ENCODE measurements around the gene STK38.

The STK38 gene

DNA sequence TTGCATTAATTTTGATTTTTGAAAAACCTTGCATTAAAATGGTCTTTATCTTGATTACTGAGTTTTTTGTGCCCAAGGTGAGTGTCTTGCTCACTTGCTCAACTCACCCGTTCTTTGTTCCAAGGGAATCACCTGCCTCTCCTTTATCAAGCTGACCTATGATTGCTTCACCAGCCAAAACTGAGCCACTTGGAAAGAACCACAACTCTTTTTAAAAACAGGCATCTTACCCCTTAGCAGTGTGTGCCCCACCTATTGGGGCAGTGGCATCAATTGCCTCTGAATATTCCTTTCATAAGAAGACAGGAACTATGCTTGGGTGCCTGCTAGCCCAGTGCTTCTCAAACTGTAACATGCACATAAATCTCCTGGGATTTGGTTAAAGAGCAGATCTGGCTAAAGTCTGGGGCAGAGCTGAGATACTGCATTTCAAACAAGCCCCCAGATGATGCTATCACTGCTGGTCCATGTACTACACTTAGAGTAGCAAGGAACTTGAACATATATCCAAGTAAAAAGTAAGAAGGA is 3.3 kb upstream of the STK38 start:
- ATAC-seq (ENCODE audit: insufficient read depth, low read depth) (no peak), DNase-seq (no peak)
- TF ChIP-seq EZH2 (IDR thresholded peaks at IDR 0.05; ENCODE audit: borderline replicate concordance, low read depth, low read length, severe bottlenecking) (no peak), CTCF (IDR thresholded peaks at IDR 0.05; ENCODE audit: borderline replicate concordance, extremely low read depth, low read length, poor library complexity, severe bottlenecking) (no peak)
- no peaks in the 10 kb centered on the region for H3K27me3 ChIP-seq (ENCODE audit: insufficient read depth, low read length, poor library complexity)
- peaks cover 22% of the 10 kb centered on the region for H3K79me2 ChIP-seq (ENCODE audit: insufficient read depth, low read length)
- H3K9ac ChIP-seq (ENCODE audit: low read depth, low read length), result no peak overlapping the region
- H3K9me3 ChIP-seq (ENCODE audit: insufficient read depth, low read length, severe bottlenecking), result no peaks in the 10 kb centered on the region
- H4K20me1 ChIP-seq (ENCODE audit: insufficient read depth, low read length), result no peaks in the 10 kb centered on the region
- H3K4me3 ChIP-seq (ENCODE audit: low read depth in 1 of 2, low read length in 2 of 2), result no peak overlapping the region
- H3K4me2 ChIP-seq (ENCODE audit: insufficient read depth, low read length), result no peak overlapping the region
- no peak overlapping the region for H3K27ac ChIP-seq (ENCODE audit: low read length)
- H2AFZ ChIP-seq (ENCODE audit: low read depth, low read length), result no peak overlapping the region
- no peaks in the 10 kb centered on the region for H3K36me3 ChIP-seq (ENCODE audit: insufficient read depth, low read length)
- peaks cover 18% of the 10 kb centered on the region for H3K4me1 ChIP-seq (ENCODE audit: insufficient read depth, low read length)

GRCh38 chr6:36548401-36548743 is 1.1 kb upstream of the STK38 start:
- peaks cover 44% of the 10 kb centered on the region for H3K79me2 ChIP-seq (ENCODE audit: insufficient read depth, low read length)
- H3K27me3 ChIP-seq (ENCODE audit: insufficient read depth, low read length, poor library complexity), result no peaks in the 10 kb centered on the region
- H3K9me3 ChIP-seq (ENCODE audit: insufficient read depth, low read length, severe bottlenecking), result no peaks in the 10 kb centered on the region
- H3K9ac ChIP-seq (ENCODE audit: low read depth, low read length), result no peak overlapping the region
- peak overlapping the region; percentile 94; the same call in 1 of the 2 replicates for H2AFZ ChIP-seq (ENCODE audit: low read depth, low read length)
- ATAC-seq (ENCODE audit: insufficient read depth, low read depth) (no peak), DNase-seq (no peak)
- H3K4me1 ChIP-seq (ENCODE audit: insufficient read depth, low read length), result peaks cover 40% of the 10 kb centered on the region
- H3K4me3 ChIP-seq (ENCODE audit: low read depth in 1 of 2, low read length in 2 of 2), result no peak overlapping the region
- peaks cover 9% of the 10 kb centered on the region for H3K36me3 ChIP-seq (ENCODE audit: insufficient read depth, low read length)
- H3K4me2 ChIP-seq (ENCODE audit: insufficient read depth, low read length), result no peak overlapping the region; the same call in 1 of the 2 replicates
- no peak overlapping the region; the same call in 1 of the 2 replicates for H3K27ac ChIP-seq (ENCODE audit: low read length)
- TF ChIP-seq EZH2 (IDR thresholded peaks at IDR 0.05; ENCODE audit: borderline replicate concordance, low read depth, low read length, severe bottlenecking) (no peak), CTCF (IDR thresholded peaks at IDR 0.05; ENCODE audit: borderline replicate concordance, extremely low read depth, low read length, poor library complexity, severe bottlenecking) (no peak)
- H4K20me1 ChIP-seq (ENCODE audit: insufficient read depth, low read length), result peaks cover 5% of the 10 kb centered on the region

DNA sequence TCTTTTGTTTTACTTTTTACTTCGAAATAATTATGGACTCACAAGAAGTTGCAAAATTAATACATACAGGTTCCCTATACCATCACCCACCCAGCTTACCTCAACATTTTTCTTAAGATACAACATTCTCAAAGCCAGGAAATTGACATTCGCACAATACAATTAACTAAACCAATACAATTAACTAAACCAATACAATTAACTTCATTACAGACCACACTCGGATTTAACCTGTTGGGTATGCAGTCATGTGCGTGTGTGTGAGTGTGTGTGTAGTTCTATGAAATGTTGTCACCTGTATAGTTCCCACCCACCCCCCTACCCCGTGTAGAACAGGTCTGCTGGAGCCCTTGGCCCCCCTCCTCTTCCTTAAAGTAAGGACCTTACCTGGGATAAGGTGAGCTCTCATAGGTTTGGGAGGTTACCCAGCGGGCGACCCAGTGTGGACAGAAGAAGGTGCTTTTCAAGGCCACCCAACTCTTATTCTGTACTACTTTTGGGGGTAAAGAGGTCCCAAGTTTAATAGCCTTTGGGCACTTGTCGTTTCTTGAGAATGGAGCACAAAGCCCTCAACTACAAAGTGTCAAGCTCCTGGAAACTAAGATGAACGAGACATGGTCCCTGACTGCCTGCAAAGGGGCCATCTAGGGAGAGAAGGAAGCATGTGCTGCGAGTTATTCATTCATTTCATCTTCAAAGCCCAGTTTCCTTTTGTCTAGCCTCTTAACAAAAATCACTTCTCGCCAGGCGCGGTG is 544 bp upstream of the STK38 start:
- Histone ChIP-seq H3K9me3 (ENCODE audit: insufficient read depth, low read length, severe bottlenecking) (no peaks in the 10 kb centered on the region), H3K27me3 (ENCODE audit: insufficient read depth, low read length, poor library complexity) (no peaks in the 10 kb centered on the region), H3K9ac (ENCODE audit: low read depth, low read length) (peak overlapping the region; percentile 91), H3K27ac (ENCODE audit: low read length) (peak overlapping the region; percentile 64), H3K4me1 (ENCODE audit: insufficient read depth, low read length) (peaks cover 42% of the 10 kb centered on the region), H3K36me3 (ENCODE audit: insufficient read depth, low read length) (peaks cover 11% of the 10 kb centered on the region), H4K20me1 (ENCODE audit: insufficient read depth, low read length) (peaks cover 7% of the 10 kb centered on the region), H3K4me3 (ENCODE audit: low read depth in 1 of 2, low read length in 2 of 2) (peak overlapping the region; percentile 85 to 89; a peak in 3 of 4 replicates), H3K79me2 (ENCODE audit: insufficient read depth, low read length) (peaks cover 48% of the 10 kb centered on the region), H3K4me2 (ENCODE audit: insufficient read depth, low read length) (peak overlapping the region; percentile 70), H2AFZ (ENCODE audit: low read depth, low read length) (peak overlapping the region; percentile 94)
- no peak for TF ChIP-seq EZH2 (IDR thresholded peaks at IDR 0.05; ENCODE audit: borderline replicate concordance, low read depth, low read length, severe bottlenecking)
- no peak for TF ChIP-seq CTCF (IDR thresholded peaks at IDR 0.05; ENCODE audit: borderline replicate concordance, extremely low read depth, low read length, poor library complexity, severe bottlenecking)
- DNase-seq (no peak), ATAC-seq (ENCODE audit: insufficient read depth, low read depth) (no peak)
